SKM-1 treated with dmso at 0.1 percent for 144 hours (cell line): Measurements from ENCODE around the gene P4HB.

Experiments
- DNase-seq: peaks from one replicate; lab custom pipeline; 2025; ENCODE audit not compliant: unreplicated experiment; lab: John Stamatoyannopoulos, UW

P4HB gene

DNA sequence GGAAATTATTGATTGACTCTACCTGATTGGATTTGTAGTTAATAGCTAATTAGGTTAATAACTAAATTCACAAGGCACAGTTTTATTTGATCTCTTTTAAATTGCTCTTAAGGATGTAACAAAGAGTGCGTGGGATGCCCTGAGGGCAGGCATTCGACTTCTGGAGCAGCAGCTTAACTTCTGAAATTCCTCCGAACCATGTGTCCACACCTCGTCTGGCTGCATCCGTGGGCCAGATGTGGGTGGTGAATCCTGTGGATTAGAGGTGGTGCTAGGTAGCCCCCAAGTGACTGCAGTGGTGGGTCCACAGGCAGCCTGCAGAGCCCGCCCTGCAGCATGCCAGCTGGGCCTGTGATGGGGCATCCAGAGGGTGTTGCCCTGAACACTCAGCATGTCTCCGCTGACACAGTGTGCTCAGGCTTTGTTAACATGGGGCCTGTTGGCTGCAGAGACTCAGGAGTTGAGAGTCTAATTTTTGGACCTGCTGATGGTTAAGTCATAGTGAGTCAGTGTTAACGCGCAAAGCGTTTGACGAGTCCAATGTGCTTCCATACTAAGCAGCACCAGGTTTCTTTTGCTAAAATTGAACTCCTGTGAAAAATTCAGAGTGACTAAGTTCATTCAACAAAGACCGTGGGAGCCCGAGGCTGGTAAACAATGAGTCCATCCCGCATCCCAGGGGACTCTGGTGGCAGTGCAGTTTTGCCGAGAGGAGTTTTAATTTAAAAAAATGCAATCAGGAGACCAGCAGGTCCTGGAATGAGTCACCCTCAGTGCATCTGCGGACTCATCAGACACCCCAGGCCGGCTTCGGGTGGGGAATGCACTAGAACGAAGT lies 37.9 kb upstream of the P4HB start:
- DNase-seq = no peak

GRCh38 chr17:81895400-81895799 lies 35.1 kb upstream of the P4HB start:
- DNase-seq = no peak

DNA sequence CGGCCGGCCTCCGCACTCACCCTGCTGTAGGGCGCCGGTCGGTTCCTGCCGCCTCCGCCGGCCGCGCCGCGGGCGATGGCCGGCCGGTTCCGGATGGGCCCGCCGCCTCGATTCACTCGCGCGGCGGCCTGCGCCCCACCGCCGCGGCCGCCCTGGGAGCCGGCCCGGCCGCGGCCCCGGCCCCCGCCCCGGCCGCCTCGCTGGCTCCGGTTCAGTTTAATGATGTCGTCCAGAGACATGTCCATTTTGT lies 30.9 kb upstream of the P4HB start:
- no peak for DNase-seq

GRCh38 chr17:81890447-81891302 lies 30.3 kb upstream of the P4HB start:
- no peak for DNase-seq

- no peak for DNase-seq
Observed at GRCh38 chr17:81889602-81890001, 29.3 kb upstream of the P4HB start.

DNA sequence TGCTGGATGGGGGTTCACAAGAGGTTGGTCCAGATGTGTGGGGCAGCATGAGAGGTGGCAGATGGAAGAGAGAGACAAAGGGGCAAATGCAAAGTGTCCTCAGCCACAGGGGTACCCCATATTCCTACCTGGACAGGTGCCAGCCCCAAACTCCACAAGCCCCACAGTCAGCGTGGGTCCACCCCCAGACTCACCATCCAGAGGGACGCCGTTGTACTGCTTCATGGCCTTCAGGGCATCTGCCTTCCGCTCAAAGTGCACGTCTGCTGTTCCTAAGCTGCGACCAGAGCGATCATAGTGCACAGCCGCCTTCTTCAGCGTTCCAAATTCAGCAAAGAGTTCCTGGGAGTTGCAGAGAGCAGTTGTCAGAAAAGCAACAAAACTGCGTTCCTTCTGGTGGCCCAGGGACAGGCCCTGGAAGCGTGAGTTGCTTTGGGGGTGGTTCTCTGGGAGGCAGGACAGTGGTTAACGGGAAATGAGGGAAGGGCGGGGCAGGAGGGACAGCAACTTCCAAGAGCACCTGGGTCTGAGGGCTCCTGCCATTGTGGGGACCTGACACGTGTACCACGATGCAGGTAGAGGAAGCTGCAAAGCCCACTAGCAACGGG lies 28.8 kb upstream of the P4HB start:
- no peak for DNase-seq

DNA sequence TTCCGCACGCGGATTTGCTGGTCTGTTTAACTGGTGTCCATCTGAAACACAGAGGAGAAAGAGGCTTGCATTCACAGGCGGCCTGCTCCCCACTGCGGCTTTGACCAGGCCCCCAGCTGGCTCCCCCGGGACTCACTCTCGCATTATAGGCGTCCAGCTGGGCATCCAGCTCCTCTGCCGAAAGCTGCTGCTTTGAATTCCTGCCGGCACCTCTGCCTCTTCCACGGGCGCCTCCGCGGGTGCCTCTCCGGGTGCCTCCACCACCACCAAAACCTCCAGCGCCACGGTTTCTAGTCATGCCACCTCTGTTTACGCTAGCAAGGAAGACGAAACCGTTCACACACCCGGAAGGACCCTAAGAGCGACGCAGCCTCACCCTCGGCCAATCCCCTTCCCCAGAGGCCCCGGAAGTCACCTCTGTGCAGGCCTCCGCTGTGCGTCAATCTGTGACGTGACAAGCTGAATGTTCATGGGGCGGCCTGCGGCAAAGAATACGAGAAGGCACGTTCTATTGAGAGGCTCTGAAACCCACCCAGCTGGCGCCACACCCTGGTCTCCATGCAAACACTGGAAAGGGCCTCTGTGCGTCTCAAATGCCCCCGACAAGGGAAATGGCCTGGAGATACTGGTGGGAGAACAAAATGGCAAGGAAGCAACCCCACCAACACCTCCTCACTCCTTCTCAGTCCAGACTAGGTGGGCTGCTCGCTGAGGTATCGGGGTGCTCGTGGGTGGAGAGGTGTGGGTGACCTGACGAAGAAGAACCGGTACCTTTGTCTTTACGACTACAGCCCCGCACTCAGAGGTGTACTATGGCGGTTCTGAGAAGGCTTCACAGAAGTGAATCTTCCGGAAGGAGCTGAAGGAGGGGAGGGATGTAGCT lies 28.0 kb upstream of the P4HB start:
- DNase-seq = no peak

GRCh38 chr17:81885869-81886548 lies 25.7 kb upstream of the P4HB start:
- no peak for DNase-seq

DNA sequence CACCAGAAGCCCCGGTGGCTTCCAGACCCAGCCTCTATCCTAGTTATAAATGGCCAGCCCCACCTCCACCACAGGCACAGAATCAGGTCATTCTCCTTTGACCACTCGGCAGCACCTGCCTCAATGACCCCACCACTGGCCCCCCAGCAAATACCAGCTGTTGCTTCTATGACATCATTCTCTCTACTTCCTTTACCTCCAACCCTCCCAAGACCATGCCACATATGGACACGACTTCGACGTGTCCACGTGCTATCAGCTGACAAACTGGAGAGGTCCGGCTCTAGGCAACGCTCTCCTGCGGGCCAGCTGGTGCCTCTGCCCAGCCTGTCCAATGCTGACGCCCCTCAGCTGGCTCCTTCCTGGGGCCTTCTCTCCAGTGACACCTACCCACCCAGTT lies 25.1 kb upstream of the P4HB start:
- no peak for DNase-seq

- no peak for DNase-seq
Observed at GRCh38 chr17:81884968-81885367, 24.6 kb upstream of the P4HB start.

DNA sequence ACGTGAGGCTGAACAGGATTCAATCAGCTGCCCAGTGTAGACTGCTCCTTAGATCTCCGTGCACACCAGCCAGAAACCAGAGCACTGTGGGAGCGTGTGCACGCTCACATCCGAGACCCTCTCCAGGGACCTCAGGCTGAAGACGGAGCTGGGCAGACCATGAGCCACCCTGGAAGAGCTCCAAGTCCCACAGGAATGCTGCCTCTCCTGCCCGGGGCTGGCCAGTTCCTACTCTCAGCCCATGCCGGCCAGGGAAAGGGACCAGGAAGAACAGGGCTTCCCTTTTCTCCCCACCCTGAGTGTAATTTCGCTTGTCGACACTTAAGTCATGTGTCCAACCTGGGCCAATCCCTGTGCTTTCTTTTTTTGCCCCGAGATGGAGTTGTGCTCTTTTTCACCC lies 24.2 kb upstream of the P4HB start:
- DNase-seq = no peak

- DNase-seq = no peak
Observed at GRCh38 chr17:81879121-81879520, 18.8 kb upstream of the P4HB start.

DNA sequence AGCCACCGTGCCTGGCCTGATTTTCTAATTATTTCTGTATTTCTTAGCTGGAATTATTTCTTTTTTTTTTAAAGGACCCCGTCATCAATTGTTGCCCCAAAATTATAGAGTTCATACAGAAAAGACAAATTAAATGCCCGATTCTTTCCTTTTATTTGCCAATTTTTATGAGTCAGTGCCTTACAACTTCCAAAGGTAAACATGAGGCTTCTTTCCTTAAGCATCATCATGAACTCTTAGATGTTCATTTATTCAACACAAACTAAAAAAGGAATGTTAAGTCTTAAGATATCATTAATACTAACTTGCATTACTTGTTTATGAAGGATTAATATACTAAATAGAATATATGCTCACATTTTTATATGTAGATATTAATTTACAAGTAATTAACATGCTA lies 18.0 kb upstream of the P4HB start:
- no peak for DNase-seq

- DNase-seq = no peak
Observed at GRCh38 chr17:81877569-81877968, 17.2 kb upstream of the P4HB start.

GRCh38 chr17:81871387-81872230 lies 11.3 kb upstream of the P4HB start:
- DNase-seq = peak; percentile 78

- no peak for DNase-seq
Observed at GRCh38 chr17:81870981-81871386, 10.6 kb upstream of the P4HB start, which contains the start of gene ARHGDIA. Gene ARHGDIA, minus strand, starts transcription at chr17:81871337. Its CDS starts 1,407 bp downstream, at chr17:81869930.

GRCh38 chr17:81870131-81870980 lies 10.0 kb upstream of the P4HB start:
- DNase-seq = no peak
